NOMO-1 treated with dmso at 0.1 percent for 144 hours (cell line): Measurements from ENCODE around the gene ANKFY1.

Experiments
- DNase-seq: peaks from one replicate; lab custom pipeline; 2025; ENCODE audit not compliant: unreplicated experiment; lab: John Stamatoyannopoulos, UW

Gene ANKFY1

GRCh38 chr17:4263282-4264215 is at the start of gene ANKFY1:
Gene ANKFY1, minus strand, starts transcription at chr17:4263979. Its CDS starts 38 bp downstream, at chr17:4263941.
- DNase-seq: peak; percentile 95

GRCh38 chr17:4310354-4311060 is 46.7 kb upstream of the ANKFY1 start:
- no peak for DNase-seq

GRCh38 chr17:4309897-4310296 is 46.1 kb upstream of the ANKFY1 start:
- DNase-seq: no peak

GRCh38 chr17:4307179-4307930 is 43.6 kb upstream of the ANKFY1 start:
- no peak for DNase-seq

GRCh38 chr17:4305224-4305623 is 41.4 kb upstream of the ANKFY1 start:
- no peak for DNase-seq

GRCh38 chr17:4304417-4305027 is 40.7 kb upstream of the ANKFY1 start:
- no peak for DNase-seq

- no peak for DNase-seq
Observed at GRCh38 chr17:4301066-4301465, 37.3 kb upstream of the ANKFY1 start.

- no peak for DNase-seq
Observed at GRCh38 chr17:4297351-4297750, 33.6 kb upstream of the ANKFY1 start.

- DNase-seq: no peak
Observed at GRCh38 chr17:4295686-4296085, 31.9 kb upstream of the ANKFY1 start.

- no peak for DNase-seq
Observed at GRCh38 chr17:4293572-4293971, 29.8 kb upstream of the ANKFY1 start.

- DNase-seq: no peak
Observed at GRCh38 chr17:4287710-4288109, 23.9 kb upstream of the ANKFY1 start.

- no peak for DNase-seq
Observed at GRCh38 chr17:4276514-4276913, 12.7 kb upstream of the ANKFY1 start.

GRCh38 chr17:4272972-4273368 is 9.2 kb upstream of the ANKFY1 start:
- no peak for DNase-seq

- no peak for DNase-seq
Observed at GRCh38 chr17:4272213-4272971, 8.6 kb upstream of the ANKFY1 start.

GRCh38 chr17:4270736-4271135 is 7.0 kb upstream of the ANKFY1 start:
- DNase-seq: no peak

GRCh38 chr17:4269915-4270314 is 6.1 kb upstream of the ANKFY1 start:
- DNase-seq: no peak

- DNase-seq: no peak
Observed at GRCh38 chr17:4267402-4267801, 3.6 kb upstream of the ANKFY1 start.

- DNase-seq: no peak
Observed at GRCh38 chr17:4266550-4266949, 2.8 kb upstream of the ANKFY1 start.

GRCh38 chr17:4262703-4263102 is 1.1 kb downstream of the ANKFY1 start:
- DNase-seq: no peak

GRCh38 chr17:4261452-4261851 is 2.3 kb downstream of the ANKFY1 start:
- no peak for DNase-seq
